Immature natural killer cell (primary cell): ENCODE results near the gene NPNT. TPM values are rescaled to one million over a fixed set of nuclear protein-coding genes. Genes with fewer than 3 reads are reported as not detected.

ENCODE experiments used
- DNase-seq, 3 donors: peaks; one replicate each; pipeline ENCODE4 v3.0.0; 2022; ENCODE audit warnings: mixed read lengths in 1 of 3
- H3K27ac Mint-ChIP-seq, 6 donors: one replicate each; pipeline ENCODE4 v1.8.0; 2020; ENCODE audit warnings: mixed read lengths in 6 of 6, mild to moderate bottlenecking in 5 of 6, inconsistent platforms in 4 of 6, moderate library complexity in 3 of 6
- H3K27me3 Mint-ChIP-seq, 3 donors: one replicate each; pipeline ENCODE4 v1.8.0; 2020 to 2021; ENCODE audit warnings: low read depth in 3 of 3, mild to moderate bottlenecking in 3 of 3, mixed read lengths in 3 of 3, moderate library complexity in 3 of 3, inconsistent platforms in 1 of 3
- H3K36me3 Mint-ChIP-seq, 3 donors: one replicate each; pipeline ENCODE4 v1.8.0; 2020; ENCODE audit warnings: mixed read lengths in 3 of 3, inconsistent platforms in 2 of 3, mild to moderate bottlenecking in 2 of 3
- H3K4me1 Mint-ChIP-seq, 2 donors: one replicate each; pipeline ENCODE4 v1.8.0; 2020; ENCODE audit warnings: inconsistent platforms in 2 of 2, mild to moderate bottlenecking in 2 of 2, mixed read lengths in 2 of 2, moderate library complexity in 1 of 2
- H3K4me3 Mint-ChIP-seq, 5 donors: one replicate each; pipeline ENCODE4 v1.8.0; 2020; ENCODE audit warnings: mild to moderate bottlenecking in 5 of 5, mixed read lengths in 5 of 5, inconsistent platforms in 3 of 5, moderate library complexity in 3 of 5
- H3K9me3 Mint-ChIP-seq, 6 donors: one replicate each; pipeline ENCODE4 v1.8.0; 2020; ENCODE audit warnings: mild to moderate bottlenecking in 6 of 6, mixed read lengths in 6 of 6, inconsistent platforms in 4 of 6, moderate library complexity in 3 of 6
- polyA plus RNA-seq, 3 donors: library from polyadenylated mRNA; unstranded; fragments of 300-500 nt; fragmentation: Illumina TruSeq; gene quantifications; one replicate each; pipeline ENCODE4 v1.2.3, GENCODE V29; 2021

The NPNT gene
- polyA plus RNA-seq, 3 donors from 2014 or later: not detected

- H3K9me3 Mint-ChIP-seq: peaks cover 0 to 7% (median 0%) of the 10 kb centered on the region in 6 donors
- DNase-seq: no peak
- H3K4me3 Mint-ChIP-seq: no peak overlapping the region
- H3K27me3 Mint-ChIP-seq: peaks cover 0 to 2% (median 0%) of the 10 kb centered on the region in 3 donors
- H3K27ac Mint-ChIP-seq: no peak overlapping the region
- H3K4me1 Mint-ChIP-seq: no peaks in the 10 kb centered on the region
- H3K36me3 Mint-ChIP-seq: no peaks in the 10 kb centered on the region
Measured at GRCh38 chr4:105930698-105931097, 35.4 kb downstream of the NPNT start.

- no peak overlapping the region for H3K4me3 Mint-ChIP-seq
- H3K27me3 Mint-ChIP-seq: peaks cover 0 to 2% (median 0%) of the 10 kb centered on the region in 3 donors
- no peaks in the 10 kb centered on the region for H3K36me3 Mint-ChIP-seq
- H3K27ac Mint-ChIP-seq: no peak overlapping the region
- H3K4me1 Mint-ChIP-seq: no peaks in the 10 kb centered on the region
- peaks cover 0 to 10% (median 0%) of the 10 kb centered on the region in 6 donors for H3K9me3 Mint-ChIP-seq
- DNase-seq: no peak
Measured at GRCh38 chr4:105933083-105933482, 37.8 kb downstream of the NPNT start.

GRCh38 chr4:105934386-105934785 is 39.1 kb downstream of the NPNT start:
- Mint-ChIP-seq H3K4me1 (no peaks in the 10 kb centered on the region), H3K9me3 (peaks cover 0 to 6% (median 0%) of the 10 kb centered on the region in 6 donors), H3K4me3 (no peak overlapping the region), H3K27me3 (peaks cover 0 to 2% (median 0%) of the 10 kb centered on the region in 3 donors), H3K27ac (no peak overlapping the region), H3K36me3 (no peaks in the 10 kb centered on the region)
- DNase-seq: no peak

GRCh38 chr4:105936901-105937300 is 41.6 kb downstream of the NPNT start:
- no peaks in the 10 kb centered on the region for H3K36me3 Mint-ChIP-seq
- no peaks in the 10 kb centered on the region for H3K4me1 Mint-ChIP-seq
- DNase-seq: no peak
- H3K27me3 Mint-ChIP-seq: peaks cover 0 to 2% (median 0%) of the 10 kb centered on the region in 3 donors
- H3K9me3 Mint-ChIP-seq: peaks cover 0 to 5% (median 1%) of the 10 kb centered on the region in 6 donors
- no peak overlapping the region for H3K27ac Mint-ChIP-seq
- no peak overlapping the region for H3K4me3 Mint-ChIP-seq

GRCh38 chr4:105937759-105938158 is 42.5 kb downstream of the NPNT start:
- DNase-seq: no peak
- peaks cover 0 to 5% (median 1%) of the 10 kb centered on the region in 6 donors for H3K9me3 Mint-ChIP-seq
- no peak overlapping the region for H3K27ac Mint-ChIP-seq
- peaks cover 1 to 2% (median 2%) of the 10 kb centered on the region in 3 donors for H3K27me3 Mint-ChIP-seq
- H3K36me3 Mint-ChIP-seq: no peaks in the 10 kb centered on the region
- no peak overlapping the region for H3K4me3 Mint-ChIP-seq
- H3K4me1 Mint-ChIP-seq: no peaks in the 10 kb centered on the region

- H3K27me3 Mint-ChIP-seq: peaks cover 1 to 4% (median 3%) of the 10 kb centered on the region in 3 donors
- no peaks in the 10 kb centered on the region for H3K4me1 Mint-ChIP-seq
- H3K27ac Mint-ChIP-seq: no peak overlapping the region
- no peak overlapping the region for H3K4me3 Mint-ChIP-seq
- peaks cover 0 to 12% (median 9%) of the 10 kb centered on the region in 6 donors for H3K9me3 Mint-ChIP-seq
- no peaks in the 10 kb centered on the region for H3K36me3 Mint-ChIP-seq
- no peak for DNase-seq
Measured at GRCh38 chr4:105943234-105943633, 48.0 kb downstream of the NPNT start.

GRCh38 chr4:105944540-105944939 is 49.3 kb downstream of the NPNT start:
- H3K27ac Mint-ChIP-seq: no peak overlapping the region

GRCh38 chr4:105946771-105947170 is 51.5 kb downstream of the NPNT start:
- no peak for DNase-seq
- no peak overlapping the region for H3K27ac Mint-ChIP-seq
- peaks cover 1 to 4% (median 4%) of the 10 kb centered on the region in 3 donors for H3K27me3 Mint-ChIP-seq
- no peaks in the 10 kb centered on the region for H3K36me3 Mint-ChIP-seq
- no peak overlapping the region for H3K4me3 Mint-ChIP-seq
- peaks cover 0 to 12% (median 8%) of the 10 kb centered on the region in 6 donors for H3K9me3 Mint-ChIP-seq
- no peaks in the 10 kb centered on the region for H3K4me1 Mint-ChIP-seq

More at GRCh38 chr4:105944540-105944939, 49.3 kb downstream of the NPNT start:
- DNase-seq: no peak
- Mint-ChIP-seq H3K36me3 (no peaks in the 10 kb centered on the region), H3K9me3 (peaks cover 0 to 12% (median 9%) of the 10 kb centered on the region in 6 donors), H3K4me1 (no peaks in the 10 kb centered on the region), H3K27me3 (peaks cover 1 to 4% (median 3%) of the 10 kb centered on the region in 3 donors), H3K4me3 (no peak overlapping the region)

- Mint-ChIP-seq H3K4me3 (no peak overlapping the region), H3K36me3 (no peaks in the 10 kb centered on the region), H3K4me1 (no peaks in the 10 kb centered on the region), H3K27me3 (peaks cover 0 to 4% (median 2%) of the 10 kb centered on the region in 3 donors), H3K27ac (no peak overlapping the region), H3K9me3 (peaks cover 0 to 13% (median 8%) of the 10 kb centered on the region in 6 donors)
- DNase-seq: no peak
Measured at GRCh38 chr4:105950701-105951100, 55.4 kb downstream of the NPNT start.

- Mint-ChIP-seq H3K4me3 (no peak overlapping the region), H3K27ac (no peak overlapping the region), H3K27me3 (peaks cover 0 to 4% (median 2%) of the 10 kb centered on the region in 3 donors), H3K9me3 (peaks cover 0 to 13% (median 7%) of the 10 kb centered on the region in 6 donors), H3K36me3 (no peaks in the 10 kb centered on the region), H3K4me1 (no peaks in the 10 kb centered on the region)
- DNase-seq: no peak
Measured at GRCh38 chr4:105951198-105951597, 55.9 kb downstream of the NPNT start.

- H3K36me3 Mint-ChIP-seq: no peaks in the 10 kb centered on the region
- H3K27me3 Mint-ChIP-seq: peaks cover 0 to 1% (median 0%) of the 10 kb centered on the region in 3 donors
- peaks cover 0 to 11% (median under 1%) of the 10 kb centered on the region in 6 donors for H3K9me3 Mint-ChIP-seq
- no peaks in the 10 kb centered on the region for H3K4me1 Mint-ChIP-seq
- no peak overlapping the region for H3K4me3 Mint-ChIP-seq
- no peak overlapping the region for H3K27ac Mint-ChIP-seq
- no peak for DNase-seq
Measured at GRCh38 chr4:105952591-105952990, 57.3 kb downstream of the NPNT start.

- H3K36me3 Mint-ChIP-seq: no peaks in the 10 kb centered on the region
- H3K27me3 Mint-ChIP-seq: no peaks in the 10 kb centered on the region
- H3K9me3 Mint-ChIP-seq: peaks cover 0 to 11% (median 2%) of the 10 kb centered on the region in 6 donors
- no peaks in the 10 kb centered on the region for H3K4me1 Mint-ChIP-seq
- H3K4me3 Mint-ChIP-seq: no peak overlapping the region
- H3K27ac Mint-ChIP-seq: no peak overlapping the region
- DNase-seq: no peak
Measured at GRCh38 chr4:105956569-105956968, 61.3 kb downstream of the NPNT start.

GRCh38 chr4:105957680-105958079 is 62.4 kb downstream of the NPNT start:
- no peak overlapping the region for H3K4me3 Mint-ChIP-seq
- H3K4me1 Mint-ChIP-seq: no peaks in the 10 kb centered on the region
- no peaks in the 10 kb centered on the region for H3K36me3 Mint-ChIP-seq
- H3K27me3 Mint-ChIP-seq: peaks cover 0 to 1% (median 0%) of the 10 kb centered on the region in 3 donors
- no peak for DNase-seq
- H3K9me3 Mint-ChIP-seq: peaks cover 0 to 17% (median 3%) of the 10 kb centered on the region in 6 donors
- no peak overlapping the region for H3K27ac Mint-ChIP-seq

- Mint-ChIP-seq H3K4me3 (no peak overlapping the region), H3K36me3 (no peaks in the 10 kb centered on the region), H3K9me3 (peaks cover 0 to 7% (median 1%) of the 10 kb centered on the region in 6 donors), H3K27me3 (peaks cover 0 to 2% (median 1%) of the 10 kb centered on the region in 3 donors), H3K27ac (no peak overlapping the region), H3K4me1 (no peaks in the 10 kb centered on the region)
- no peak for DNase-seq
Measured at GRCh38 chr4:105963461-105964400, 68.5 kb downstream of the NPNT start.
